Measurements from ENCODE around the gene HIP1.

The HIP1 gene

GRCh38 chr7:75669579-75669978, 69.2 kb downstream of the HIP1 start:
- DNase-seq, result no peak

DNA sequence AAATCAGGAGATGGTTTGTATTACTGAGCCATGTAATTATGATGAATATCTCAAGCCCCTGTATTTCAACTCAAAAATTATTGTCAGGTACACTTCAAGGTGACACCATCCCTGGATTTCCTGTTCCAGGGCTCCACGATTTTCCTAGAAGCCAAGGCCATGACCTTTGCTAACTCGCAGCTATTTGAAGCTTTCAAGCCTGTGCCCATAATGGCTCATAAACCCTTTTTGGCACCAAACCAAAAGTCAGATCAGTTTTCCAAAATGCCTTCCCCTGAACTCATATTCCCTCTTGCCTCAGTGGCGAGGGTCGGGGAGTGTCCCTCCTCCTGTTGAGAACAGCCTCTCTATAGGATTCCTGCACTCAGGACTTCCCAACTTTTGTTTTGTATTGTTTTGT, 70.8 kb downstream of the HIP1 start:
- DNase-seq, result no peak

DNA sequence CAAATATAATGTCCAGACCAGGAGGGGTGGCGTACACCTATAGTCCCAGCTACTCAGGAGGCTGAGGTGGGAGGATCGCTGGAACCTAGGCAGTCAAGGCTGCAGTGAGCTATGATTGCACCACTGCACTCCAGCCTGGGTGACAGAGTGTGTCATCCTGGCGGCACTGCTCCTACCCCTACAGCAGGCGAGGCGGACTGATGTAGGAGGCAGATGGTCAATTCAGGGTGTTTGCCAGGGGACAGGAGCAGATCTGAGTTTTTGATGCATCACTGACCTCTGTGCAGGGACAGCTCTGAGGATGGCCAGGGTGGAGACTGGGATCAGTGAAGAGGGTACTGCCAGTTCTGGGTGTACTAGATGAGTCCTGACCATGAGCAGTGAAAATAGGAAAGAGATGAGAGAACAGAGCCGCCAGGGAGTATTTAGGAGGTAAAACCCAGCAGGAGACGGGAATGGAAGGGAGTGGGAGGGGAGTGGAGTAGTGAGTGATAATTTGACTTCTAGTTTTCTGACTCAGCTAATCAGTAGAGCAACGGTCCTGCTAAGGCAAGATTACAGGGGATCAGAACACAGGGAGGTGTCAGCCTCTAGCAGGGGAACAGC, 75.3 kb downstream of the HIP1 start:
- DNase-seq, result peak in 1 of 2 donors; percentile 14

- no peak for DNase-seq
These were observed 76.0 kb downstream of the HIP1 start for GRCh38 chr7:75662579-75663301.

DNA sequence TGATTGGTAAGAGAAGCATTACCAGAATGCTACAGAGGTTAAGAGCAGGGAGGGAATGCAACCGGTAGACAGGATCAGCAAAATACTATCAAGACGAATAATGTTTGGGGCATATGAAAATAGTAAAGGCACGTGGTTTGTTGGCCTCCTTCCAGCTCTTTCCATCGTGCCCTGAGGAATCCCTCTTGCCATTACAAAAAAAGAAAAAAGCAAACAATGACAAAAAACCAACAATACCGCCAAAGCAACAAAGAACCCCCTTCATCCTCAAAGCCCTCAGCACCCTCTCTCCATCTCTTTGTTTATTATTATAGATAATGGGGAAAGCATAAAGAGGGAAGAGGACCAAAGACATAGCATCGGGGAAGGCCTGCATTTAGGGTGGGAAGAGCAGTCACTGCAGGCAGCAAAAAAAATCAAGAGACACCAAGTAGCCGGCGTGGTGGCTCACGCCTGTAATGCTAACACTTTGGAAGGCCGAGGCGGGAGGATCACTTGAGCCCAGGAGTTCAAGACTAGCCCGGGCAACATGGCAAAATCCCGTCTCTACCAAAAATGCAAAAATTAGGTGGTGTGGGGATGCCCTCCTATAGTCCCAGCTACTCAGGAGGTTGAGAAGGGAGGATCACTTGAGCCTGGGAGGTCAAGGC, 78.0 kb downstream of the HIP1 start:
- DNase-seq, result no peak

- no peak for DNase-seq
These were observed 79.9 kb downstream of the HIP1 start for GRCh38 chr7:75658802-75659201.

DNA sequence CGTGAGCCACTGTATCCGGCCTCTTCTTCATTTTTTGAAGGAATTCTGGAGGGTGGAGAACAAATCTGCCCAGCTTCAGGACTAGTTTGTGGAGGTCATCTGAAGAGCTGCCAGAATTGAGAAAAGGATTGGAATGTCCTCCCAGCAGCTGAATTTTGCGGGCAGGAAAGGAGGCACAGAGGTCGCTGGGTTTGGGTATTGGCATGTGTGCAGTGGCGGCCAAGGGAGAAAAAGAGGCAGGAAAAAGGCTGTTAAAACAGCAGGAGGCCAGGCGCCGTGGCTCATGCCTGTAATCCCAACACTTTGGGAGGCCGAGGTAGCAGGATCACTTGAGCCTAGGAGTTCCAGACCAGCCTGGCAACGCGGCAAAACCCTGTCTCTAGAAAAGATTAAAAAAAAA, 80.4 kb downstream of the HIP1 start:
- DNase-seq, result no peak

- DNase-seq, result no peak
These were observed 80.9 kb downstream of the HIP1 start for GRCh38 chr7:75657866-75658265.

- DNase-seq, result no peak
These were observed 82.0 kb downstream of the HIP1 start for GRCh38 chr7:75656740-75657139.

- DNase-seq, result no peak
These were observed 83.2 kb downstream of the HIP1 start for GRCh38 chr7:75655536-75655935.

GRCh38 chr7:75654855-75655254, 83.9 kb downstream of the HIP1 start:
- no peak for DNase-seq

DNA sequence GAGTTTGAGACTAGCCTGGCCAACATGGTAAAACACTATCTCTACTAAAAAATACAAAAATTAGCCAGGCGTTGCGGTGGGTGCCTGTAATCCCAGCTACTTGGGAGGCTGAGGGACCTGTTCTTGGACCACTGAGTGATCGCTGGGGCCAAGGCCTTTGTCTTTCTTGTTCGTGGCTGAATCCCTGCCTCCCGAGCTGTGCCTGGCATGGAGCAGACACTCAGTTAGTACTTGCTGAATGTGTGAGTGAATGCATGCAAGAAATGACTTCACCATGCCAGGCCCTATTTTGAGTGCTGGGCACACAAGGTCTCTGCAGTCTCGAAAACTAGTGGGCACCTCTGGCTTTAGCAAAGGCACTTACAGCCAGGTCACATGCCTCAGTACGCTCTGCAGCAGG, 85.1 kb downstream of the HIP1 start:
- DNase-seq, result no peak

DNA sequence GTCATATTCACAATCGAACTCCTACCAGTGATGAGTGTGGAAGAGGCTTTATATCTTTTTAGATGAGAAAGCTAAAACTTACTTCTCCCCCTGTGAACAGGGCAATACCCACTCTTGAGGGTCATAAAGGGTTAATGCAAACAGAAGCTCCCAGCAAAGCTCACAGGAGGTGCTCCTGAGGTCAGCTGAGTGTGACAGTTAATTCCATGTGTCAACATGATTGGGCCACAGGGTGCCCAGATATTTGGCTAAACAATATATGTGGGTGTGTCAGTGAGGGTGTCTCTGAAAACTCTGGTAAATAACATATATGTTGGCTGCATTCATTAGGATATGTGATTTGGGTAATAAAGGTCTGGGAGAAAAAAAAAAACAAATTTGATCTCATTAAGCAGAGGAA, 86.0 kb downstream of the HIP1 start:
- peak in 1 of 2 donors; percentile 7 for DNase-seq

GRCh38 chr7:75650681-75651080, 88.1 kb downstream of the HIP1 start:
- peak in 1 of 2 donors; percentile 4 for DNase-seq

- DNase-seq, result no peak
These were observed 88.7 kb downstream of the HIP1 start for GRCh38 chr7:75650062-75650461.

DNA sequence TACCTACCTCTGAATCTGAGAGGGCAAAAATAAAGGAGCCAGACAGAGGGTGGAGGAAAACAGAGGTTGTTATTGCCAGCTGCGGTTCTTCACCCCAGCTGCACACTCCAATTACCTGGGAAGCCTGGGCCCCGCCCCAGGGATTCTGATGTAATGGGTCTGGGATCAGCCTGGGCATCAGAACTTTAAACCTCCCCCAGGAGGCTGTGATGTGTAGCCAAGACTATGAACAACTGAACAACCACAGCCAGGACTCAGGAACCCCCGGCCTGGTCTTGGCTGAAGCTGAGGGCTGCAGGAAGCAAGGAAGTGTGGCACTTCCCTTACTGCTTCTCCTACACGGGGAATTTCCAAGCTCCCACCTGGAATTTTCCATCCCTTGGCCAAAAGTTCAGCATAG, 89.3 kb downstream of the HIP1 start:
- no peak for DNase-seq

DNA sequence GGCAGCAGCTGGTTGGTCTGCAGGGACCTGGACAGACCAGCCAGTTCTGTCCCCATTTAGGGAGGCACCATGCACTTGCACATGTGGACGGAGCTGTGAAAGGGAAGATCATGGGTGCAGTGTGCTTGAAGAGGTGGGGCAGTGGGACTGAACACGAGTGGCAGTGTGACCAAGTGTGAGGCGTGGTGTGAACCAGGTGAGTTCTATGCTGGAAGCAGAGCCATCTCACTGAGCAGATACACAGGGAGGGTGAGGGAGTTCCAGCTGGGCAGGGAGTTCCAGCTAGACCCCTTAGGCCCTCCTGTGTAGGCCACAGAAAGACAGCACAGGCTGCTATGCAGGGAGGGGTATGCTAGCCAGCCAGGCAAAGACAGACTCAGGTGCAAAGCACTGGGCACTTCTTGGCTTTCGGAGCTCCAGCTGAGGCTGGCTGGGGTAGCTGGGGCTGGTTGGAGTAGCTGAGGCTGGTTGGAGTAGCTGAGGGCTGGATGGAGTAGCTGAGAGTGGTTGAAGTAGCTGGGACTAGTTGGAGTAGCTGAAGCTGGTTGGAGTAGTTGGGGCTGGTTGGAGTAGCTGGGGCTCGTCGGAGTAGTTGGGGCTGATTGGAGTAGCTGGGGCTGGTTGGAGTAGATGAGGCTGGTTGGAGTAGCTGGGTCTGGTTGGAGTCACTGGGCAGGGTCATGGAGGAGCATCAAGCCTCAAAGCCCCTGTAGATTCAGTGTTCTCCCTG, 90.9 kb downstream of the HIP1 start:
- DNase-seq, result no peak

DNA sequence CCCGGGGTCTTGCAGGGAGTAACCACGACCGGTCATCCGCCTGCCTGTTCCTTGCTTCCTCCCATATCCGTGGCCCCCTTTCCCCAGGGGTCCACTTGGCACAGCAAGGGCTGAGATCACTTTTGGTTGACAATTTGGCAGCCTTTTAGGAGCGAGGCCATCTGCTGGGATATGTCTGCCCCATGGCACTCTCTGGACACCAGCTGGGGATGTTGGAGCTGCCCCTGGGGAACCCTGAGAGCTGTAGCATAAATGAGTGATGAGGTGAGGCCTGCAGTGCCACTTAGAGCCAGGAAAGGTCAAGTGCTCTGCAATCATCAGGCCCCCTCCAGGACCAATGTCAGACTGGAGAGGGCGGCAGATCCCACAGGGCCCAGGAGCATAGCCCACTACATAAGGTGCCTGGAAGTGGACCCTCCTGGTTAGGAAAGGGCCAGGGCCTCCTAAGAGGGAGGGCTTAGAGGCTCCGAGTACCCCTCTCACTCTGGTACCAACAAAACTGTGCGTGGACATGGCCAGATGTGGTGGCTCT, 92.1 kb downstream of the HIP1 start:
- no peak for DNase-seq

- no peak for DNase-seq
These were observed 93.2 kb downstream of the HIP1 start for GRCh38 chr7:75645570-75645969.

GRCh38 chr7:75644589-75644988, 94.2 kb downstream of the HIP1 start:
- no peak for DNase-seq

- DNase-seq, result peak; percentile 89
These were observed 95.8 kb downstream of the HIP1 start for GRCh38 chr7:75642810-75643486.

- DNase-seq, result no peak
These were observed 98.5 kb downstream of the HIP1 start for GRCh38 chr7:75640201-75640600.

DNA sequence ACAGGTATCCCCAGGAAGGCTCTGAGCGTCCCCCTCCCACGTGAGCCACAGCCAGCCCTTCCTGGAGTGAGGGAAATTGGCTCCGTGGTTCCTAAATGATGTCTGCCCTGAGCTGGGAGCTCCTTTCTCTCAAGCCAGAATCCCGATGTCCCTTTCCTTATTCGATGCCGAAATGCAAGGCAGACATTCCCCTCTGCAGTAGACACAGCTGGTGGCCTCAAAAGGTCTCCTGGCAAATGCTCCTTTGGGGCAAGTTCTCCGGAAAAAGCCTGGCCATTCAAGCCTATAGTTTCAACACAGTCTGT, 98.9 kb downstream of the HIP1 start:
- no peak for DNase-seq
